Mesodermal cell (in vitro differentiated cells): ENCODE measurements around the gene DLST.

Experiments used
- H3K27ac ChIP-seq: 2 replicates; pipeline ENCODE4 v1.7.0; 2013; ENCODE audit warnings: mild to moderate bottlenecking, low read depth, low read length, moderate library complexity; ENCODE audit not compliant: severe bottlenecking
- H3K36me3 ChIP-seq: 2 replicates; pipeline ENCODE4 v1.7.1; 2013; ENCODE audit warnings: mild to moderate bottlenecking, low read length, moderate library complexity; ENCODE audit not compliant: control insufficient read depth, insufficient read depth
- H3K4me1 ChIP-seq: one replicate; pipeline ENCODE4 v1.7.1; 2013; ENCODE audit warnings: mild to moderate bottlenecking, low read length; ENCODE audit not compliant: insufficient read depth, control insufficient read depth, poor library complexity, severe bottlenecking
- H3K4me3 ChIP-seq: 2 replicates; pipeline ENCODE4 v1.7.0; 2013; ENCODE audit warnings: low read length, control low read depth, mild to moderate bottlenecking; ENCODE audit not compliant: insufficient read depth, poor library complexity, severe bottlenecking; ENCODE audit errors: extremely low read depth
- H3K9me3 ChIP-seq: 2 replicates; pipeline ENCODE4 v1.7.1; 2013; ENCODE audit warnings: mild to moderate bottlenecking, low read length, moderate library complexity; ENCODE audit not compliant: control insufficient read depth
- WGBS, 2 experiments: methylation state at CpG; one replicate each; pipeline ENCODE4 v1.1.5; 2013; ENCODE audit warnings: missing lambda C conversion rate in 2 of 2; ENCODE audit not compliant: insufficient coverage in 2 of 2; 5-methylcytosine and 5-hydroxymethylcytosine counted together

The DLST gene

GRCh38 chr14:74949859-74950573 is 68.3 kb downstream of the DLST start:
- H3K27ac ChIP-seq = peak overlapping the region; percentile 10
- no peak overlapping the region for H3K4me3 ChIP-seq
- WGBS, 2 experiments = 97% methylated on average over 15 of the region's 17 CpGs
- peaks cover 63% of the 10 kb centered on the region for H3K36me3 ChIP-seq
- no peaks in the 10 kb centered on the region for H3K9me3 ChIP-seq
- peaks cover 30% of the 10 kb centered on the region for H3K4me1 ChIP-seq

GRCh38 chr14:74950795-74951442 is 69.2 kb downstream of the DLST start:
- Histone ChIP-seq H3K9me3 (no peaks in the 10 kb centered on the region), H3K4me1 (peaks cover 33% of the 10 kb centered on the region), H3K27ac (peak overlapping the region; percentile 64), H3K4me3 (no peak overlapping the region), H3K36me3 (peaks cover 55% of the 10 kb centered on the region)
- 85 to 94% methylated on average over 4 to 6 of the region's 9 CpGs for WGBS, 2 experiments

DNA sequence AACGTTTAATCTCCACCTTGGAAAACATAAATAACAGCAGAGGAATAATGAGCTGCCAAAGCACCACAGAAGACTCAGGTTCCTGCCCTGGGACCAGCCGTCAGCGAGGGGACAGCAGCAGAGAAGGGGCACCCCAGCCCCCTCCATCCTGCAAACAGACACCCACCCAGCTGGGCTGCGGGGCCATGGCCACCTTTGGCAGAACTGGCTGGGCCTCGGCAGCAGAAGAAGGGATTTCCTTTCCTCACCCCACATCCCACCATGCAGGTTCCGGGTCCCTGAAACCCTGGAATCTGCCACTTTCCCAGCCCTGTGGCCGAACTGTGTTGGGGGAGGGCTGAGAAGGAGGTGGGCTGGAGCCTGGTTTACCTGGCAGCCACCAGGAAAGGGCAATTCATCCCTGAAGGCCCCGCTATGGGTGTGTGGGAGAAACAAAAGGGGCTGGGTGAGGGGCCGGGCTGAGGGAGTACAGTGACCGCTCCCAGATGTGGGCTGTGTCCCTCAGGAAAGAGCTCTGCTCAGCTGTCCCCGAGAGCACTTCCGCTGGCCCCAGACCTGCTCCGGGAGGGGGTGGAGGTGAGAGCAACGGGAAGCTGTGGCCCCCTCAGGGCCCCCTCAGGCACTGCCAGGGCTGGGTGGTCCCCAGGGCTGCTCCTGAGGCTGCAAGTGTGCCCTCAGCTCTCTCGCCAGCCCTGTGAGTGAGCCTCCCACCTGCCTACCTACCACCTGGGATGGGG is 69.9 kb downstream of the DLST start:
- 74 to 88% methylated on average over 6 to 10 of the region's 15 CpGs for WGBS, 2 experiments
- peaks cover 49% of the 10 kb centered on the region for H3K36me3 ChIP-seq
- H3K4me1 ChIP-seq = peaks cover 40% of the 10 kb centered on the region
- H3K27ac ChIP-seq = peak overlapping the region; percentile 64
- no peaks in the 10 kb centered on the region for H3K9me3 ChIP-seq
- H3K4me3 ChIP-seq = no peak overlapping the region

DNA sequence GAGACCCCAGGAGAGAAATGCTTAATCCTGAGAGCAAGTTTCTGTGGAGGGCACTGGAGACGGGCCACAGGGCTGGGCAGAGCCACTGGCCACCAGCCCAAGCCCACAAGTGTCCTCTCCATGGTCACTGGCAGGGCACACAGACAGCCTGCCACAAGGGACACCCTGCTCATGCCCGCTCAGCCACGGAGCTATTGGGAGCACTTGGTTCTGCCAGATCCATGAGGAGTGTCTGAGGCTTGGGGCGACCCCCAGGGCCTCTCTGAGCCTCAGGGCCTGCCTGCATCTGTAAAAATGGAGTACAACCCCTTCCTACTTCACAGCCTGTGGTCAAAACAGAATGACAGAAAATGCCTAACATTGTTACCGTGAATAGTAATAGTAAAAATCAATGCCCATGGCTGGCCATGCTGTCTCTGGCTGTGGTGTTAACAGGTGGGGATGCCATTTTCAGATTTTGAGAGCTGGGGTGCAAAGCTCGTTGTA is 70.5 kb downstream of the DLST start:
- Histone ChIP-seq H3K4me3 (no peak overlapping the region), H3K4me1 (peaks cover 43% of the 10 kb centered on the region), H3K9me3 (no peaks in the 10 kb centered on the region), H3K27ac (no peak overlapping the region), H3K36me3 (peaks cover 43% of the 10 kb centered on the region)
- 98 to 100% methylated on average over 5 to 6 of the region's 6 CpGs for WGBS, 2 experiments

GRCh38 chr14:74952697-74953484 is 71.2 kb downstream of the DLST start:
- Histone ChIP-seq H3K27ac (no peak overlapping the region), H3K9me3 (no peaks in the 10 kb centered on the region), H3K4me3 (peak overlapping the region; percentile 5), H3K36me3 (peaks cover 37% of the 10 kb centered on the region), H3K4me1 (peaks cover 43% of the 10 kb centered on the region)
- 93 to 96% methylated on average over 16 to 17 of the region's 18 CpGs for WGBS, 2 experiments
